HG02798 (cell line): ENCODE data around the gene ZDHHC24.

ENCODE experiments used
- ATAC-seq: cut with Tn5 transposase; IDR thresholded peaks from one replicate; pipeline ENCODE4 v1.9.1; 2021; ENCODE audit warnings: mild to moderate bottlenecking; ENCODE audit not compliant: unreplicated experiment, poor library complexity

ZDHHC24 gene

GRCh38 chr11:66567787-66568123, 21.9 kb upstream of the ZDHHC24 start:
- ATAC-seq = no peak

GRCh38 chr11:66566221-66566620, 20.4 kb upstream of the ZDHHC24 start:
- ATAC-seq = no peak

- ATAC-seq = no peak
These were observed 19.1 kb upstream of the ZDHHC24 start for GRCh38 chr11:66564984-66565383.

GRCh38 chr11:66564538-66564937, 18.7 kb upstream of the ZDHHC24 start:
- ATAC-seq = no peak

GRCh38 chr11:66563832-66564231, 18.0 kb upstream of the ZDHHC24 start:
- ATAC-seq = no peak

- ATAC-seq = no peak
These were observed 17.2 kb upstream of the ZDHHC24 start for GRCh38 chr11:66562907-66563583.

- ATAC-seq = no peak
These were observed 16.4 kb upstream of the ZDHHC24 start for GRCh38 chr11:66562275-66562674.

- no peak for ATAC-seq
These were observed 16.1 kb upstream of the ZDHHC24 start for GRCh38 chr11:66561975-66562248.

- no peak for ATAC-seq
These were observed 15.5 kb upstream of the ZDHHC24 start for GRCh38 chr11:66561178-66561974.

GRCh38 chr11:66559866-66560676, 14.2 kb upstream of the ZDHHC24 start:
- ATAC-seq = no peak

GRCh38 chr11:66559142-66559865, 13.5 kb upstream of the ZDHHC24 start:
- no peak for ATAC-seq

GRCh38 chr11:66557733-66558326, 12.0 kb upstream of the ZDHHC24 start:
- ATAC-seq = no peak

- no peak for ATAC-seq
These were observed 10.2 kb upstream of the ZDHHC24 start for GRCh38 chr11:66556086-66556485.

- ATAC-seq = no peak
These were observed 9.6 kb upstream of the ZDHHC24 start for GRCh38 chr11:66555416-66555815.

- no peak for ATAC-seq
These were observed 8.8 kb upstream of the ZDHHC24 start for GRCh38 chr11:66554602-66555001.

GRCh38 chr11:66550887-66551286, 5.0 kb upstream of the ZDHHC24 start:
- no peak for ATAC-seq

- ATAC-seq = no peak
These were observed 3.8 kb upstream of the ZDHHC24 start for GRCh38 chr11:66549696-66550095.

- ATAC-seq = no peak
These were observed 3.2 kb upstream of the ZDHHC24 start for GRCh38 chr11:66548774-66549630.

GRCh38 chr11:66548041-66548440, 2.2 kb upstream of the ZDHHC24 start:
- ATAC-seq = no peak

- no peak for ATAC-seq
These were observed 1.8 kb upstream of the ZDHHC24 start for GRCh38 chr11:66547662-66548009.
